HG03025 (cell line): ENCODE measurements around the gene TMEM125.

ENCODE experiments used
- ATAC-seq: cut with Tn5 transposase; IDR thresholded peaks from one replicate; pipeline ENCODE4 v1.9.1; 2021; ENCODE audit warnings: mild to moderate bottlenecking, moderate library complexity; ENCODE audit not compliant: unreplicated experiment, low FRiP score

TMEM125 gene

DNA sequence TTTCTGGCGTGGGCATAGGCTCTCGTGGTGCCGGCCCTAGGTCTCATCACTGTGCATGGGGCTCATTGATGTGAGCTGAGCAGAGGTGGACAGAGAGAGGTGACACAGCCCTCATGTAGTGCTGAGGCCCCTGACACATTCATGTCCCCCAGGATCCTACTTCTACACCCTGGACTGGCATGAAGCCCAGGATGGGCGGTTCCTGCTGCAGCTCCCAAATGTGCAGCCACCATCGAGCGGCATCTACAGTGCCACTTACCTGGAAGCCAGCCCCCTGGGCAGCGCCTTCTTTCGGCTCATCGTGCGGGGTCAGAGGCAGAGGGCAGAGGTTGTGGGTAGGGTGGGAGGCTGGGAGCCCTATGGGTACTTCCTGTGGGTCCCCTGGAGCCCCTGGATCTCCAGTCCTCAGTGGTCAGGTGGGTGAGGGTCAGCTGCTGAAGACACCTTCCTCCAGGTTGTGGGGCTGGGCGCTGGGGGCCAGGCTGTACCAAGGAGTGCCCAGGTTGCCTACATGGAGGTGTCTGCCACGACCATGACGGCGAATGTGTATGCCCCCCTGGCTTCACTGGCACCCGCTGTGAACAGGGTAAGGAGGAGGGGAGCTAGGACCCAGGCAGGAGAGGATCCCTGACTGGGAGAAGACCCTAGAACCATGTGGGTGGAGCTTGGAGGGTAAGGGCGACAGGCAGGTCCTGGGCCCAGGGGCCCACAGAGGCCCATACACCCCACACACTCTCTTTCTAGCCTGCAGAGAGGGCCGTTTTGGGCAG lies 37.1 kb downstream of the TMEM125 start:
- ATAC-seq, result no peak

DNA sequence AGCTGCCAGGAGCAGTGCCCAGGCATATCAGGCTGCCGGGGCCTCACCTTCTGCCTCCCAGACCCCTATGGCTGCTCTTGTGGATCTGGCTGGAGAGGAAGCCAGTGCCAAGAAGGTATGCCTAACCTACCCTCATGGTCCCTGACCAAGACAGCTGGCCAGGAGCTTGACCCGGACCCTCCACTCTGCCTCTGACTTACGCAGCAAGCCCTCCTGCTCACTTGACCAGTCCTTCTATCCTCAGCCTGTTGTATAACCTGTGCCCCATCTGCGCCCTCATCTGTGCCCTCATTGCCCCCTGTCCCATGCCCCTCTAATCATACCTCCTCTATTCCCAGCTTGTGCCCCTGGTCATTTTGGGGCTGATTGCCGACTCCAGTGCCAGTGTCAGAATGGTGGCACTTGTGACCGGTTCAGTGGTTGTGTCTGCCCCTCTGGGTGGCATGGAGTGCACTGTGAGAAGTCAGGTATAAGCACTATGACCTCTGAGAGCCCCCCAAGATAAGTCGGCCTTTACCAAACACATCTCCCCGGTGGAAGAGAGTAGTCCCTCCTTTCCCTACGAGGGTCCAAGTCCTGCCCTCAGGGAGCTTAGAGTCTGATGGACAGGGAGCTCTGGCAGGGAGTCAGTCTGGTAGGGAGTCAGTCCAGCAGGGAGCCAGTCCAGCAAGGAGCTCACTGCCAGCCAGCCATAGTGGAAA lies 37.8 kb downstream of the TMEM125 start:
- ATAC-seq, result no peak

DNA sequence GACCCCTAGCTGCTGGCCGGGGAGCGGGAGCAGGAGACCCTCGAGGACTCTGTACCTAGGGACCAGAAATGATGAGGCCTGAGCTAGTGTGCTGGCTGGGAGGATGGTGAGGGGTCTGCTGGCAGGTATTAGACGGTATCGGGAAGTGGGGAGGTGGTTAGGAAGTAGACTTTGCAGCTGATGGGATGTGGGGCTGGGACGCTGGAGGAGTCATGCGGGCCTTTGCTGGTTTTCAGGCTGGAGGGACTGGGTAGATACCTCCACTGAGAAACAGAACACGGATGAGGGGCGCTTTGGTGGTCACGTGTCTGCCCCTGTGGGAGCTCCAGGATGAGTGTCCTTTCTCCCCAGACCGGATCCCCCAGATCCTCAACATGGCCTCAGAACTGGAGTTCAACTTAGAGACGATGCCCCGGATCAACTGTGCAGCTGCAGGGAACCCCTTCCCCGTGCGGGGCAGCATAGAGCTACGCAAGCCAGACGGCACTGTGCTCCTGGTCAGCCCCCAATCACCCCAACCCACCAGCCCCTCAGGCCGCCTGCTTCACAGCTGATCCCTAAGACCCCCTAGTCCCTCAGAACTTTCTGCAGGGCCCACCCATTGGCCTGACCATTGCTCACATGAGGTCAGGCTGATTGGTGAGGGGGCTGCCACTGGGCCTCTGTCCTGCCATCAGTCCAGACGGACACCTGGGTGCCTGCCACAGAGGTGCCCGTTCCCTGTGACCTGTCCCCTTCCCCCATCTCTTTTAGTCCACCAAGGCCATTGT lies 39.0 kb downstream of the TMEM125 start:
- no peak for ATAC-seq

DNA sequence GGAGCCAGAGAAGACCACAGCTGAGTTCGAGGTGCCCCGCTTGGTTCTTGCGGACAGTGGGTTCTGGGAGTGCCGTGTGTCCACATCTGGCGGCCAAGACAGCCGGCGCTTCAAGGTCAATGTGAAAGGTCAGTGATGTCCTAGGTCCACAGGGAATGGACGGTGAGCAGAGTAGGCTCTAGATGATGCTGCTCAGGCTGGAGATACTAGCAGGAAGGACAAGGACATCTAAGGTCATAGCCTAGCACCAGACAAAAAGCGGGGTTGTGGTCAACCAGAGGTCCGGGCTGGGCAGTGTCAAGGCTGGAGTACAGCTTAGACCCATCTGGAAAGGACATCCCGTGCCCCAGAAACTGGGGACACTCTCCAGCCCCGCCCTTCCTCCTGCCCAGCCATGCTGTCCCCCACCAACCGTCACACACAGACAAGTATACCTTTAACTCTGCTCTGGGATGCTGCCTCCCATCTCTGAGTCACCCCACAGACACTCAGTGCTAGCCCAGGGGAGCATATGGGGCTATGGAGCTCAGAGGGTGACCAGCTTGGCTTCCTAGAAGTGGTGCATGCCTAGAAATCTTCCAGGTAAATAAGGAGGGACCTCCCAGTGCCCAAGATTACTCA lies 39.7 kb downstream of the TMEM125 start:
- no peak for ATAC-seq

DNA sequence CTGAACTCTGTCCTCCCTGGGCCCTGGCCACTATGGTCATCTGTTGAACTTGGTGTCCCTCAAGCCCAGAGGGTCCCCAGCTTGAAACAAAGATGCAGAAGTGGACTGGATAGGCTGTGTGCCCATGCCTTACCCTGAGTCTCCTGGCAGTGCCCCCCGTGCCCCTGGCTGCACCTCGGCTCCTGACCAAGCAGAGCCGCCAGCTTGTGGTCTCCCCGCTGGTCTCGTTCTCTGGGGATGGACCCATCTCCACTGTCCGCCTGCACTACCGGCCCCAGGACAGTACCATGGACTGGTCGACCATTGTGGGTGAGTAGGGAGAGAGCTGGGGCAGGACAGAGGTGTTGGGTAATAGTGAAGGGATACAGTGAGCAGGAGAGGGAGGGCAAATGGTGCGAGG lies 41.7 kb downstream of the TMEM125 start:
- no peak for ATAC-seq

DNA sequence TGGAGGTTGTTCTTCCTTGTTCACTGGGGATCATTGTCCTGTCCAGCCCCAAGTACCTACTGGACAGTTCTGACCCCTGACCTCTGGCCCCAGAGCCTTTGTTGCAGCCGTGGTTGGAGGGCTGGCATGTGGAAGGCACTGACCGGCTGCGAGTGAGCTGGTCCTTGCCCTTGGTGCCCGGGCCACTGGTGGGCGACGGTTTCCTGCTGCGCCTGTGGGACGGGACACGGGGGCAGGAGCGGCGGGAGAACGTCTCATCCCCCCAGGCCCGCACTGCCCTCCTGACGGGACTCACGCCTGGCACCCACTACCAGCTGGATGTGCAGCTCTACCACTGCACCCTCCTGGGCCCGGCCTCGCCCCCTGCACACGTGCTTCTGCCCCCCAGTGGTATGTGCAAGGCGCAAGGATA lies 42.4 kb downstream of the TMEM125 start:
- ATAC-seq, result no peak

DNA sequence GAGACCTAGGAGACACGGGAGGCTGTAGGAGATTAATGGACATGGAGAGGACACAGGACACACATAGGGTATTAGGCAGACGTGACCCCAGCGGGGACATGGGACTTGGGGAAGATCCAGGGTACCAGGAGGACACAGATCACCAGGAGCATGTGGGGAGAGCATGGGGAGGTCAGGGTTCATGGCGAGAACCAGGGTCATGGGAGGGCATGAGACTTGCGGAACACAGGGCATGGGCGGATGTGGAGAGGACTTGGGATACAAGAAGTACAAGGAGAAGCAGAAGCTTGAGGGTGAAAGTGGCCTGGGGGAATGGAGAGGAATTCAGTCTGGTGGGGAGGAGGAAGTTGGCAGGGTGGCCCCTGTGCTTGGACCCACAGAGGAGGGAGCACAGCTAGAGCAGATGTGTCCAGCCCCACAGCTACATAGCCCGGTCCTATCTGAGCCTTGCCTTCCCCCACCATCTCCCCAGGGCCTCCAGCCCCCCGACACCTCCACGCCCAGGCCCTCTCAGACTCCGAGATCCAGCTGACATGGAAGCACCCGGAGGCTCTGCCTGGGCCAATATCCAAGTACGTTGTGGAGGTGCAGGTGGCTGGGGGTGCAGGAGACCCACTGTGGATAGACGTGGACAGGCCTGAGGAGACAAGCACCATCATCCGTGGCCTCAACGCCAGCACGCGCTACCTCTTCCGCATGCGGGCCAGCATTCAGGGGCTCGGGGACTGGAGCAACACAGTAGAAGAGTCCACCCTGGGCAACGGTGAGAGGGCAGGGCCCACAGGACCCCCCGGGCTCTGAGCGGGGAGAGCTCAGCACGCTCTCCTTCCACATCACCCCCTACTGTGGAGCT lies 43.1 kb downstream of the TMEM125 start:
- ATAC-seq, result no peak

DNA sequence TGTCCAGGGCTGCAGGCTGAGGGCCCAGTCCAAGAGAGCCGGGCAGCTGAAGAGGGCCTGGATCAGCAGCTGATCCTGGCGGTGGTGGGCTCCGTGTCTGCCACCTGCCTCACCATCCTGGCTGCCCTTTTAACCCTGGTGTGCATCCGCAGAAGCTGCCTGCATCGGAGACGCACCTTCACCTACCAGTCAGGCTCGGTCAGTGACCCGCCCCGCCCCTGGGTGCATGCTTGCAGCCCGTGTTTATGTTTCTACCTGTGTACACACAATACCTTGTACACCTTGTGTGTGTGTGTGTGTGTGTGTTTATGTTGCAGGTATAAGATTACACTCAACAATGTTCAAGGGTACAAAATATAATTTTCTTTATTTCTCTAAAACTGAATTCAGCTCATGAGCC lies 44.0 kb downstream of the TMEM125 start:
- no peak for ATAC-seq

DNA sequence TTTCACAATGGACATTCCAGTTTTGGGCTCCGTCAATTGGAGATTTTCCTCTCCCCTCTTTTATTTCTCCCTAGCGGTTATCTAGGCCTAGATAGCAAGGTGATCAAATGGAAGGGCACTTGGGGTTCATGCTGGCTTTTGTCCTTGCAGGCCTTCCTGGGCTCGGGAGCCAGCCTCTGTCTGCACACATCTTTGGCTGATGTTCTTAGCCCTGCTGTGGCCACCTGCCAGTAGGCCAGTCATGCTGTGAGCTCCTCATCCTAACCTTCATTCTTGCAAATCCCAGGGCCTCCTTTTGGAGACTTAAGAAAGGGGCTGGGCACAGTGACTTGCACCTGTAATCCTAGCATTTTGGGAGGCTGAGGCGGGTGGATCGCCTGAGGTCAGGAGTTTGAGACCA lies 44.5 kb downstream of the TMEM125 start:
- no peak for ATAC-seq

DNA sequence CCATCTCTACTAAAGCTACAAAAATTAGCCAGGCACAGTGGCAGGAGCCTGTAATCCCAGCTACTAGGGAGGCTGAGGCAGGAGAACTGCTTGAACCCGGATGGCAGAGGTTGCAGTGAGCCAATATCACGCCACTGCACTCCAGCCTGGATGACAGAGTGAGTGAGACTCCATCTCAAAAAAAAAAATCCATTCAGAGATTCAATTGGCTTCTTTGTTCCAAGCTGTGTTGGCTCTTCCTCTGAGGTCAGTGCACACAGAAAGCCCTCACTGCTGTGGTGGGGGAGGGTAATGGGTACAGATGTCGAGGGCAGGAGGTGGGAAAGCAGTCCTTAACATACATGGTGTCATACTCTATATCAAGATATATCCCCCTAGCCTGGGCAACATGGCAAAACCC lies 45.7 kb downstream of the TMEM125 start:
- ATAC-seq, result no peak

DNA sequence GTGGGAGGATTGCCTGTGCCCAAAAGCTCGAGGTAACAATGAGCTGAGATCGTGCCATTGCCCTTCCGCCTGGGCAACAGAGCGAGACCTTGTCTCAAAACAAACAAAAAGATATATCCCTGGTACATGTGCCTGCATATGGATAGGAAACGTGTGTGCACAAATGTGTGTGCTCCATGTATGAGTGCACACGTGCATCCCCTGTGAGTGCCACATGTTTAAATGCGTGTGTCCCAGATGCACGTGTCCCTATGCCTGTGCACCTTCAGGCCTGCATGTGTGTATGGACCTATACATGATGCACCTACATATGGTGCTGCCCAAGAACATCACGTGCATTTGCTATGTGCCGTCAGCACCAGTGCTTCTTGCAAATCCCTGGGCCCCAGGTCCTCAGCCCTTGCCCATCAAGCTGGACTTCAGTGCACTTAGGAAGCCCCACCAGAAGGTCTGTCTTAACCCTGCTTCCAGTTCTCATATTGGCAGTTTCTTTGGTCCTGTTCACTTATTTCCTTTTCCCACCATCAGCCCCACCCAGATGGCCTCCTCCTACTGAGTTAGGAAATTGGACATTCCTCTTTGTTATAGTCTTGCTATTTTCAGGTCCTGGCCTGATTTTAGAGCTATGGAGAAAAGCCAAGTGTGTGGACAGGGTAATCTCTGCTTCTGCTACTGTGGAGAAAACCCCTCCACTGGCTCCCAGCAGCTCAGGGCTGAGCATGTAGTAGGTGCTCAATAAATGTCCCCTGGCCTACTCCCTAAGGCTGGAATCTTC lies 46.4 kb downstream of the TMEM125 start:
- ATAC-seq, result no peak

DNA sequence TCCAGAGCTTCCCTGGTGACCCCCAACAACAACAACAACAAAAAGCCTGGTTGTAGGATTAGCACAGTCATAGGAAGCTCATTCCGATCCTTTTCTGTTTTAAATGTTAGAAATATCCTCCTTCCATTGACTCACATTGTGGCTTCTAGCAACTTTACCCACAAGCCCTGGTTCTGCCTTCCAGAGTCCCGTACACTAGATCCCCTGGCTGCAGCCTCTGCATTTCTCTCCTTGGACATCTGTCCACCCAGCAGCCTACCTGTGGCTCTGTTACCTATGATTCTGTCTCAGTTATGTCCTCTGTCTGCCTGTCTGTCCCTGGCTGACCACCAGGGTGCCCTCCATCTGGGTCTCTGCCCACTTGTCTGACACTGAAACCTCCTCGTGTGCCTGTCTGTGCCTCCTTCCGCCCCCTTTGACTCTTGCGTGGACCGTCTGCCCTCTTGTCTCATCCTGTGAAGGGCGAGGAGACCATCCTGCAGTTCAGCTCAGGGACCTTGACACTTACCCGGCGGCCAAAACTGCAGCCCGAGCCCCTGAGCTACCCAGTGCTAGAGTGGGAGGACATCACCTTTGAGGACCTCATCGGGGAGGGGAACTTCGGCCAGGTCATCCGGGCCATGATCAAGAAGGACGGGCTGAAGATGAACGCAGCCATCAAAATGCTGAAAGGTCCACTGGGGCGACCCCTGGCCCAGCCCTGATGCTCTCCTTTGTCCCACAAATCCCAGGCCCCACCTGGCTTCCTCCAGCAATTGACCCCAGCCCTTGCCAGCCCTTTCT lies 47.1 kb downstream of the TMEM125 start:
- no peak for ATAC-seq

DNA sequence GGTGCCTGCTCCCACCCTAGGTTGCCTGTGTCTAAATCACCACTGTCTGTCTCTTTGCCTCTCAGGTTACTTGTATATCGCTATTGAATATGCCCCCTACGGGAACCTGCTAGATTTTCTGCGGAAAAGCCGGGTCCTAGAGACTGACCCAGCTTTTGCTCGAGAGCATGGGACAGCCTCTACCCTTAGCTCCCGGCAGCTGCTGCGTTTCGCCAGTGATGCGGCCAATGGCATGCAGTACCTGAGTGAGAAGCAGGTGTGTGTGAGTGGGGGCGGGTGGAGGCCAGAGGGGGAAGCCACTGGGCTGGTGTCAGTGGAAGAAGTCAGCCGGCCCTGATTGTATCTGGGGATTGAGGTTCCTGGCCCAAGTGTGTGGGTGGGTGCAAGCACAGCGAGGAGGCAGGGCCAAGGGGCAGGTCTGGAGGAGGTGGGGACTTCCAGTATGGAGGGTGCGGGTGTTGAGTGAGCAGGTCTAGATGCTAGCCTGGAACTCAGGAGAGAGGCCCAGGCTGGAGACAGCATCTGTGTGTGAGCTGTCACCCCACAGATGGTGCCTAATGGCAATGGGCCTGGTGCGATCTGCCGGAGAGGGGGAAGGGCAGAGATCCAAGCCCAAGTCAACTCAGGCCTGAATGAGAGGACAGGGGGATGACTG lies 48.2 kb downstream of the TMEM125 start:
- ATAC-seq, result no peak

DNA sequence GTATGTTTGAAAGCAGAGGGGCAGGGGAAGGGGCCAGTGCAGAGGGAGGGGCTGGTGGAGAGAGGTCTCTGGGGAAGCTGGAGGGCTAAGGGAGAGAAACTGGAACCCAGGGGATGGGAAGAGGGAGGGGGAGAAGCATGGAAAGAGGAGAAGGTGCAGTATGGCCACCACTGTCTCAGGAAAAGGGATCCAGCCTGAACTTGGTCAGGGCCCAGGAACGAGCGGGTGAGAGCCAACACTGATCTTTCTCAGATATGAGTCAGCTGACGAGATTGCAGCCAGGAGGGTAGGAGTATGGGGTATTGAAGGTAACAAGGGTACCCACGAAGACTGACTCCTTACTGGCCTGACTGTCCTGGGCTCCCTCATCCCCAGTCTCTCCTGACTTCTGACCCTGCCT lies 49.0 kb downstream of the TMEM125 start:
- no peak for ATAC-seq

DNA sequence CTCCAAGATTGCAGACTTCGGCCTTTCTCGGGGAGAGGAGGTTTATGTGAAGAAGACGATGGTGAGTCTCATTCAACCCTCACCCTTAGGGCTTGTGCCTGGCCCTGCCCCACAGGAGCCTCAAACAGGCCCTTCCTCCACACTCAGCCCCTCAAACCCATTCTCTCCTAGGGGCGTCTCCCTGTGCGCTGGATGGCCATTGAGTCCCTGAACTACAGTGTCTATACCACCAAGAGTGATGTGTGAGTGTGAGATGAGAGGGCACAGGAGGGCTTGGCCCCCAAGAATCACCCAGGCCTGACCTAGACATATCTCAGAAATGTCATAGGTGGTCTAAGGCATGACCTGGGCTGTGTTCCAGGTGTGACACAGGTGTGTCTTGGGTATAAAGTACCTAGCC lies 49.5 kb downstream of the TMEM125 start:
- ATAC-seq, result no peak

DNA sequence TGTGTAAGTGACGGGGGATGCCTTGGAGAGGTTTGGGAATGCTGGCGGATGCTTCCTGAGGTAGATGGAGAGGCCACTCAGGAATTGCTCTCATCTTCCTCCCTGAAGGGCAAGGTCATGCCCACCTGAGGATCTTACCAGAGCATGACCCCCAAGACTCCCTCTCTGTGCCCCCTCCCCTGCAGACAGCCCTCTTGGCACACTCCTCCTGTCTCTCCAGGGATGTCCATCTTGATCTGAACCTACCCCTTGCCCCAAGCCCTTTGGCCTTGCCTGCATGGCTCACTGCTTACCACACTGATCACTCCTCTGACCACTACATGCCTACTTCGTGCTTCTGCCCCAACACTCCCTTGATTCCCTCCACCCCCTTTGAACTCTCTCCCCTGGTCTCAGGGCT lies 50.0 kb downstream of the TMEM125 start:
- ATAC-seq, result no peak

DNA sequence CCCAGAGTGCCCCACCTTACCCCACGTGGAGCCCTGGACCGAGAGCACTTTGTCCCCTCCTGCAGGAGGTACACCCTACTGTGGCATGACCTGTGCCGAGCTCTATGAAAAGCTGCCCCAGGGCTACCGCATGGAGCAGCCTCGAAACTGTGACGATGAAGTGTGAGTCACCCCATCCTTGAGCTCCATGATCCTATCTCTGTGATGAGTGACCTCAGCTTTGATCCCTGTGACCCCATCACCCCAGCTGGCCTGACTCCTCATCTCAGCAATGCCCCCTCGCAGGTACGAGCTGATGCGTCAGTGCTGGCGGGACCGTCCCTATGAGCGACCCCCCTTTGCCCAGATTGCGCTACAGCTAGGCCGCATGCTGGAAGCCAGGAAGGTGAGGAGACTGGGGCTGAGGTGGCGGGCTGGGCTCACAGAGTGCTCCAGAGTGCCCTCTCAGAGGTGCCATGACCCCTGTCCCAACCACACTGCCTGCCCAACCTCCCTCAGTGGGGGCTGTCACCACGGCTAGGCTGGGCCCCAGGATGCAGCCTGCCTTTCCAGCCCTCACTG lies 51.6 kb downstream of the TMEM125 start:
- no peak for ATAC-seq

DNA sequence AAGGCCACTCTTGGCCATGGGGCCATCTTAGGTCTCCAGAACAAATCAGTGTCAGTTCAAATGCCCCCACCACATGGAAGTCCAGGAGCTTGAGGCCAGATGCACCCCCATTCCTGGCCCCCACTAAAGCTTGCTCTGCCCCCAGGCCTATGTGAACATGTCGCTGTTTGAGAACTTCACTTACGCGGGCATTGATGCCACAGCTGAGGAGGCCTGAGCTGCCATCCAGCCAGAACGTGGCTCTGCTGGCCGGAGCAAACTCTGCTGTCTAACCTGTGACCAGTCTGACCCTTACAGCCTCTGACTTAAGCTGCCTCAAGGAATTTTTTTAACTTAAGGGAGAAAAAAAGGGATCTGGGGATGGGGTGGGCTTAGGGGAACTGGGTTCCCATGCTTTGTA lies 52.7 kb downstream of the TMEM125 start:
- ATAC-seq, result no peak
